ENCODE data around the gene KANSL1. TPM values are rescaled to one million over a fixed set of nuclear protein-coding genes. Genes with fewer than 3 reads are reported as not detected.

The KANSL1 gene
- total and polyA plus RNA-seq, 2 experiments from 2014 or later, result 49.0 to 206 TPM

- TF ChIP-seq REST (IDR thresholded peaks at IDR 0.05; ENCODE audit: unreplicated experiment) (no peak), EZH2phosphoT487 (IDR thresholded peaks at IDR 0.05; ENCODE audit: unreplicated experiment) (no peak), STAT1 (IDR thresholded peaks at IDR 0.05; ENCODE audit: unreplicated experiment) (no peak)
- TF ChIP-seq, protein P1, sequence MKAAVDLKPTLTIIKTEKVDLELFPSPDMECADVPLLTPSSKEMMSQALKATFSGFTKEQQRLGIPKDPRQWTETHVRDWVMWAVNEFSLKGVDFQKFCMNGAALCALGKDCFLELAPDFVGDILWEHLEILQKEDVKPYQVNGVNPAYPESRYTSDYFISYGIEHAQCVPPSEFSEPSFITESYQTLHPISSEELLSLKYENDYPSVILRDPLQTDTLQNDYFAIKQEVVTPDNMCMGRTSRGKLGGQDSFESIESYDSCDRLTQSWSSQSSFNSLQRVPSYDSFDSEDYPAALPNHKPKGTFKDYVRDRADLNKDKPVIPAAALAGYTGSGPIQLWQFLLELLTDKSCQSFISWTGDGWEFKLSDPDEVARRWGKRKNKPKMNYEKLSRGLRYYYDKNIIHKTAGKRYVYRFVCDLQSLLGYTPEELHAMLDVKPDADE (IDR thresholded peaks at IDR 0.05), result no peak
Observed at GRCh38 chr17:46135879-46136563, 57.2 kb downstream of the KANSL1 start (continued).

GRCh38 chr17:46135126-46135812 is 58.0 kb downstream of the KANSL1 start:
- Mint-ChIP-seq H3K4me3 (no peak overlapping the region), H3K27me3 (ENCODE audit: insufficient read depth, low read depth, poor library complexity) (no peaks in the 10 kb centered on the region), H3K36me3 (ENCODE audit: low read depth) (peaks cover 2% of the 10 kb centered on the region; the same call in 1 of the 3 replicates), H3K27ac (no peak overlapping the region), H3K9me3 (no peaks in the 10 kb centered on the region), H3K4me1 (peaks cover 65% of the 10 kb centered on the region)
- TF ChIP-seq ZNF114 (CRISPR knock-in tag; IDR thresholded peaks at IDR 0.05) (no peak), CREB1 (CRISPR knock-in tag; IDR thresholded peaks at IDR 0.05; ENCODE audit: low read depth) (no peak), EZH2phosphoT487 (IDR thresholded peaks at IDR 0.05; ENCODE audit: unreplicated experiment) (no peak), POLR2AphosphoS5 (IDR thresholded peaks at IDR 0.05; ENCODE audit: low read depth) (no peak), NANOG (IDR thresholded peaks at IDR 0.05; ENCODE audit: borderline replicate concordance) (no peak), EZH2 (IDR thresholded peaks at IDR 0.05; ENCODE audit: low read depth, unreplicated experiment) (no peak), ZNF331 (CRISPR knock-in tag; IDR thresholded peaks at IDR 0.05; ENCODE audit: low read depth) (no peak)
- TF ChIP-seq, protein P1 (IDR thresholded peaks at IDR 0.05), result no peak
- Histone ChIP-seq H2AFZ (no peak overlapping the region), H4K20me1 (replicated peaks; ENCODE audit: insufficient read depth) (peaks cover 74% of the 10 kb centered on the region), H3K27ac (ENCODE audit: low read depth) (0 out of 2 replicates have a peak overlapping the region, but pooled peaks have one; percentile 7), H3F3A (replicated peaks; ENCODE audit: low read depth) (no peaks in the 10 kb centered on the region), H3K4me3 (no peak overlapping the region), H3K27me3 (ENCODE audit: insufficient read depth) (no peaks in the 10 kb centered on the region), H3K4me1 (ENCODE audit: insufficient read depth) (peaks cover 51% of the 10 kb centered on the region), H3K36me3 (ENCODE audit: insufficient read depth) (no peaks in the 10 kb centered on the region), H3K79me2 (replicated peaks; ENCODE audit: insufficient read depth) (peaks cover 100% of the 10 kb centered on the region), H3K9me2 (ENCODE audit: insufficient read depth) (no peaks in the 10 kb centered on the region), H3K4me2 (no peak overlapping the region)
- DNase-seq (ENCODE audit: low spot score) (no peak), ATAC-seq (no peak)
